ENCODE measurements around the gene GOLGA1. TPM values are rescaled to one million over a fixed set of nuclear protein-coding genes. Genes with fewer than 3 reads are reported as not detected.

Gene GOLGA1
- total and polyA plus RNA-seq, 9 of the 15 experiments (the other 6 are each of a cell fraction or from before 2014, with no cell fraction given): 2.9 to 15.9 (median 8.5) TPM

- Histone ChIP-seq H3K9me3 (replicated peaks; ENCODE audit: control insufficient read depth, insufficient read depth, low read depth, low read length) (no peaks in the 10 kb centered on the region), H3K79me2 (ENCODE audit: control insufficient read depth, insufficient read depth, low read length) (no peaks in the 10 kb centered on the region), H3K9me1 (ENCODE audit: control insufficient read depth, insufficient read depth, low read length) (no peaks in the 10 kb centered on the region), H3K36me3 (ENCODE audit: control insufficient read depth, insufficient read depth, low read length) (peaks cover 20% of the 10 kb centered on the region), H3K27ac (ENCODE audit: extremely low read depth, low read depth, low read length) (no peak overlapping the region), H3K9ac (ENCODE audit: insufficient read depth in 1 of 2, low read depth in 2 of 2, low read length in 2 of 2) (no peak overlapping the region), H3K4me1 (replicated peaks in 1 of 2; ENCODE audit: control insufficient read depth in 2 of 2, insufficient read depth in 2 of 2, low read length in 2 of 2) (peaks cover 10 to 31% of the 10 kb centered on the region in 2 experiments; a peak in 4 of 5 replicates), H2AFZ (ENCODE audit: low read depth, low read length) (no peak overlapping the region), H3K27me3 (ENCODE audit: control insufficient read depth in 2 of 2, insufficient read depth in 2 of 2, low read length in 2 of 2) (no peaks in the 10 kb centered on the region), H3K4me3 (no peak overlapping the region), H3K4me2 (ENCODE audit: insufficient read depth, low read length) (no peak overlapping the region), H4K20me1 (replicated peaks; ENCODE audit: control insufficient read depth, insufficient read depth, low read length) (no peaks in the 10 kb centered on the region)
- DNase-seq (ENCODE audit: extremely low read depth in 1 of 4, low spot score in 3 of 4): peak in 2 of 4 experiments; percentile 24 to 41
- CTCF ChIA-PET (ENCODE audit: low intra/inter-chr PET ratio): no interaction called here
- peak; percentile 51 for ATAC-seq
- FAIRE-seq: peak; percentile 72
- WGBS (ENCODE audit: insufficient coverage, low coverage, missing lambda C conversion rate): 26% methylated on average over 9 of the region's 9 CpGs
- POLR2A ChIA-PET: interaction anchor here (0.7 to 2.5 kb wide), 6 partner anchors 8 to 34 kb away, joined by 3 to 7 read pairs (median 3); no protein-coding TSS in a partner anchor
- no TSS peak for BruUV-seq (replicated peaks)
- intact Hi-C loops (cut with micrococcal nuclease): no loop called here
- in situ Hi-C loops (cut with MboI): no loop called here
- TF ChIP-seq CBFA2T3 (IDR thresholded peaks at IDR 0.05) (peak; percentile 70), RCOR1 (IDR thresholded peaks at IDR 0.05; ENCODE audit: borderline replicate concordance in 1 of 2, low read depth in 2 of 2, low read length in 2 of 2) (peak; percentile 21 to 88; a peak in 3 of 4 replicates), NRF1 (conservative IDR thresholded peaks at IDR 0.05 in 1 of 2, IDR thresholded peaks at IDR 0.05 in 1 of 2) (0 out of 4 replicates have a peak, but pooled peaks of 1 of the 2 experiments have one; percentile 23), JUND (IDR thresholded peaks at IDR 0.05; ENCODE audit: borderline replicate concordance, low read depth, low read length) (0 out of 2 replicates have a peak, but pooled peaks have one; percentile 29), JUND (tag; IDR thresholded peaks at IDR 0.05; ENCODE audit: borderline replicate concordance, low read depth, low read length) (no peak), SMARCA4 (IDR thresholded peaks at IDR 0.05) (peak; percentile 44; the same call in 1 of the 2 replicates), ARID1B (IDR thresholded peaks at IDR 0.05) (peak; percentile 69), ZMIZ1 (IDR thresholded peaks at IDR 0.05; ENCODE audit: low read depth in 2 of 2, low read length in 2 of 2) (0 out of 4 replicates have a peak, but pooled peaks of 1 of the 2 experiments have one; percentile 15), TCF3 (CRISPR knock-in tag; IDR thresholded peaks at IDR 0.05) (peak; percentile 55), PURB (CRISPR knock-in tag; IDR thresholded peaks at IDR 0.05; ENCODE audit: low read depth) (no peak), XRCC3 (IDR thresholded peaks at IDR 0.05) (no peak), TAL1 (IDR thresholded peaks at IDR 0.05) (peak; percentile 49), TFE3 (CRISPR knock-in tag; IDR thresholded peaks at IDR 0.05) (no peak), DMBX1 (CRISPR knock-in tag; IDR thresholded peaks at IDR 0.05; ENCODE audit: borderline replicate concordance) (peak; percentile 13; the same call in 1 of the 2 replicates), CXXC5 (CRISPR knock-in tag; IDR thresholded peaks at IDR 0.05) (peak; percentile 49), FOSL1 (tag; conservative IDR thresholded peaks at IDR 0.05) (peak; percentile 58), ZNF766 (CRISPR knock-in tag; conservative IDR thresholded peaks at IDR 0.05) (peak; percentile 37; the same call in 1 of the 2 replicates)
- TF ChIP-seq, protein P1, sequence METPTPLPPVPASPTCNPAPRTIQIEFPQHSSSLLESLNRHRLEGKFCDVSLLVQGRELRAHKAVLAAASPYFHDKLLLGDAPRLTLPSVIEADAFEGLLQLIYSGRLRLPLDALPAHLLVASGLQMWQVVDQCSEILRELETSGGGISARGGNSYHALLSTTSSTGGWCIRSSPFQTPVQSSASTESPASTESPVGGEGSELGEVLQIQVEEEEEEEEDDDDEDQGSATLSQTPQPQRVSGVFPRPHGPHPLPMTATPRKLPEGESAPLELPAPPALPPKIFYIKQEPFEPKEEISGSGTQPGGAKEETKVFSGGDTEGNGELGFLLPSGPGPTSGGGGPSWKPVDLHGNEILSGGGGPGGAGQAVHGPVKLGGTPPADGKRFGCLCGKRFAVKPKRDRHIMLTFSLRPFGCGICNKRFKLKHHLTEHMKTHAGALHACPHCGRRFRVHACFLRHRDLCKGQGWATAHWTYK (CRISPR knock-in tag; IDR thresholded peaks at IDR 0.05): no peak
Observed at GRCh38 chr9:124968238-124968637, 27.4 kb upstream of the GOLGA1 start.
